A673 (cell line): ENCODE results near the gene SUSD6. TPM values are rescaled to one million over a fixed set of nuclear protein-coding genes. Genes with fewer than 3 reads are reported as not detected.

Experiments
- BruUV-seq: library from RNA; stranded (reverse); fragments of 400-500 nt; replicated peaks from 2 replicates; lab custom pipeline; 2021; lab: Mats Ljungman, UMichigan
- CTCF ChIA-PET: fragments of 300-600 bp; sonication (Branson Sonifier 250); formaldehyde crosslinking; loops from one replicate; lab custom pipeline; 2022; ENCODE audit warnings: antibody characterized with exemption; lab: Charles Lee
- POLR2A ChIA-PET: fragments of 300-600 bp; sonication (Branson Sonifier 250); formaldehyde crosslinking; loops from one replicate; lab custom pipeline; 2022; ENCODE audit warnings: antibody characterized with exemption; ENCODE audit not compliant: low non-redundant PET; lab: Charles Lee
- DNase-seq: peaks from one replicate; pipeline ENCODE4 v3.0.0-alpha.2; 2015; ENCODE audit warnings: low spot score
- H3K27ac ChIP-seq: fragments of 200-600 bp; sonication (generic); 2 replicates; pipeline ENCODE4 v1.5.1; 2016; ENCODE audit warnings: mixed run types, low read depth, mild to moderate bottlenecking, mixed read lengths, antibody characterized with exemption, low read length; ENCODE audit not compliant: poor library complexity, severe bottlenecking
- H3K27me3 ChIP-seq: fragments of 200-600 bp; sonication (generic); replicated peaks from 2 replicates; pipeline ENCODE4 v1.6.1; 2017; ENCODE audit warnings: mixed run types, low read depth, mild to moderate bottlenecking, mixed read lengths, antibody characterized with exemption, low read length; ENCODE audit not compliant: insufficient read depth, poor library complexity
- H3K36me3 ChIP-seq: fragments of 200-600 bp; sonication (generic); 2 replicates; pipeline ENCODE4 v1.6.1; 2016; ENCODE audit warnings: mixed run types, mild to moderate bottlenecking, mixed read lengths, antibody characterized with exemption, low read length; ENCODE audit not compliant: insufficient read depth, poor library complexity, severe bottlenecking
- H3K4me1 ChIP-seq: fragments of 200-600 bp; sonication (generic); 2 replicates; pipeline ENCODE4 v1.6.1; 2017; ENCODE audit warnings: mixed run types, mild to moderate bottlenecking, mixed read lengths, antibody characterized with exemption, low read length; ENCODE audit not compliant: insufficient read depth, poor library complexity, severe bottlenecking
- H3K4me3 ChIP-seq: fragments of 200-600 bp; sonication (generic); 2 replicates; pipeline ENCODE4 v1.5.1; 2016; ENCODE audit warnings: low read depth, mixed run types, mild to moderate bottlenecking, mixed read lengths, low read length; ENCODE audit not compliant: poor library complexity, severe bottlenecking
- H3K9me3 ChIP-seq: fragments of 200-600 bp; sonication (generic); 2 replicates; pipeline ENCODE4 v1.6.1; 2016; ENCODE audit warnings: mixed run types, low read depth, mild to moderate bottlenecking, mixed read lengths, antibody characterized with exemption, low read length; ENCODE audit not compliant: poor library complexity, severe bottlenecking
- EZH2 ChIP-seq: fragments of 200-600 bp; sonication (generic); IDR thresholded peaks from 2 replicates; pipeline ENCODE4 v1.6.1; 2017; ENCODE audit warnings: borderline replicate concordance, low read depth, mild to moderate bottlenecking, mixed read lengths, antibody characterized with exemption, low read length; ENCODE audit not compliant: poor library complexity, severe bottlenecking
- intact Hi-C: fragments of 100-400 bp; cut with micrococcal nuclease; formaldehyde crosslinking; loops from one replicate; pipeline ENCODE4 v1.10.0; 2022; ENCODE audit not compliant: unreplicated experiment
- total RNA-seq: library from RNA; stranded (reverse); gene quantifications from 2 replicates; pipeline ENCODE4 v1.2.3, GENCODE V29; 2021
- TF ChIP-seq, protein P1 (sequence below): fragments of 300-800, 200-600 bp; sonication (generic); conservative IDR thresholded peaks from 2 replicates; pipeline ENCODE4 v1.5.1; 2017; ENCODE audit warnings: low read depth, mild to moderate bottlenecking, antibody characterized with exemption, low read length, moderate library complexity, mixed read lengths

The SUSD6 gene
- total RNA-seq, 1 experiment from 2014 or later = 9.2 TPM

DNA sequence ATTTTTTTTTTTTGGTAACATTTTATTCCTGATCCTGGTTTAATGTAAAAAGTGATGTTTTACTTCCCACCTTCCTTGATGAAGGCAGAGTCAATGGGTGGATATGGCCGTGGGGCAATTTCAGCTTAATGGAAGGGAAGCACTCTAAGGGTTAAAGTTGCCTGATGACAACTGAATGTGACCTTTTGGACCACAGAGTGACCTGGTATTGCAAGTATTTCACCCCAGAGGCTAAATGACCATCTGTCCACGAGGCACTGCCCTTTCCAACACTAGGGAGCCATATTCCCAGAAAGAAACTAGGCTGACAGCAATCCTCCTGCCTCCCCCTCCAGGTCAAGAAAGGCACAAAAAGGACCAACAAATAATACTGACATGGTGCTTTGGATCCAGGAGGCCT lies 41.5 kb upstream of the SUSD6 start:
- intact Hi-C loops = no loop called here
- Histone ChIP-seq H3K4me1 (peaks cover 21% of the 10 kb centered on the region), H3K4me3 (no peak overlapping the region), H3K27ac (no peak overlapping the region), H3K36me3 (no peaks in the 10 kb centered on the region), H3K9me3 (no peaks in the 10 kb centered on the region), H3K27me3 (peaks cover 97% of the 10 kb centered on the region)
- CTCF ChIA-PET = no interaction called here
- BruUV-seq = no TSS peak
- no peak for TF ChIP-seq EZH2
- TF ChIP-seq, protein P1, sequence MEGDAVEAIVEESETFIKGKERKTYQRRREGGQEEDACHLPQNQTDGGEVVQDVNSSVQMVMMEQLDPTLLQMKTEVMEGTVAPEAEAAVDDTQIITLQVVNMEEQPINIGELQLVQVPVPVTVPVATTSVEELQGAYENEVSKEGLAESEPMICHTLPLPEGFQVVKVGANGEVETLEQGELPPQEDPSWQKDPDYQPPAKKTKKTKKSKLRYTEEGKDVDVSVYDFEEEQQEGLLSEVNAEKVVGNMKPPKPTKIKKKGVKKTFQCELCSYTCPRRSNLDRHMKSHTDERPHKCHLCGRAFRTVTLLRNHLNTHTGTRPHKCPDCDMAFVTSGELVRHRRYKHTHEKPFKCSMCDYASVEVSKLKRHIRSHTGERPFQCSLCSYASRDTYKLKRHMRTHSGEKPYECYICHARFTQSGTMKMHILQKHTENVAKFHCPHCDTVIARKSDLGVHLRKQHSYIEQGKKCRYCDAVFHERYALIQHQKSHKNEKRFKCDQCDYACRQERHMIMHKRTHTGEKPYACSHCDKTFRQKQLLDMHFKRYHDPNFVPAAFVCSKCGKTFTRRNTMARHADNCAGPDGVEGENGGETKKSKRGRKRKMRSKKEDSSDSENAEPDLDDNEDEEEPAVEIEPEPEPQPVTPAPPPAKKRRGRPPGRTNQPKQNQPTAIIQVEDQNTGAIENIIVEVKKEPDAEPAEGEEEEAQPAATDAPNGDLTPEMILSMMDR = no peak
- DNase-seq = no peak
- POLR2A ChIA-PET = no interaction called here

DNA sequence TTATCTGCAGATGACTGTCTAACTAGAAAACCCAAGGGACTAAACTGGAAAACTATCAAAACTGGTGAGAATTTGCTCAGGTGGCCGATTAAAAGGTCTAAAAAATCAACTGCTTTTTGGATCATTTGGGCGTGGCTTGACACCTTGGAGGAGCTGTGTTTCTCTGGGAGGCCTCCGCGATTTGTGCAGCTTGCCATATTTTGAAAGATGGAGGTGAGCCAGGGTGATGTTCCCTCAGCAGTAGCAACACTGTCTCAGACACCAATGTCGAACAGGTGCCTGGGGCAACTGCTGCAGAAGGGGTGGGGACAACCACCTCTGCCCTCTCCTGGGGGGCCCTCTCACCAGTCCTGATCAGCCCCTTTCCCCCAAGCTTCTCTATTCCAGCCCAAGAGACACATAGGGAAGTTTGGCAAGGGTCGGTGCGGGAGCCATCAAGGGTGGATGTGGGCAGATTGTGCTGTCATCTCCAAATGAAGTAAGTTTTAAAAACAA lies 40.5 kb upstream of the SUSD6 start:
- Histone ChIP-seq H3K36me3 (no peaks in the 10 kb centered on the region), H3K9me3 (no peaks in the 10 kb centered on the region), H3K27me3 (peaks cover 95% of the 10 kb centered on the region), H3K4me3 (no peak overlapping the region), H3K4me1 (peaks cover 21% of the 10 kb centered on the region), H3K27ac (no peak overlapping the region)
- ChIA-PET POLR2A (no interaction called here), CTCF (interaction anchor here (1.0 kb wide), 1 partner anchor 15 kb away, joined by 3 read pairs; no protein-coding TSS in a partner anchor)
- TF ChIP-seq, protein P1 = no peak
- no peak for TF ChIP-seq EZH2
- intact Hi-C loops = no loop called here
- DNase-seq = no peak
- BruUV-seq = no TSS peak

DNA sequence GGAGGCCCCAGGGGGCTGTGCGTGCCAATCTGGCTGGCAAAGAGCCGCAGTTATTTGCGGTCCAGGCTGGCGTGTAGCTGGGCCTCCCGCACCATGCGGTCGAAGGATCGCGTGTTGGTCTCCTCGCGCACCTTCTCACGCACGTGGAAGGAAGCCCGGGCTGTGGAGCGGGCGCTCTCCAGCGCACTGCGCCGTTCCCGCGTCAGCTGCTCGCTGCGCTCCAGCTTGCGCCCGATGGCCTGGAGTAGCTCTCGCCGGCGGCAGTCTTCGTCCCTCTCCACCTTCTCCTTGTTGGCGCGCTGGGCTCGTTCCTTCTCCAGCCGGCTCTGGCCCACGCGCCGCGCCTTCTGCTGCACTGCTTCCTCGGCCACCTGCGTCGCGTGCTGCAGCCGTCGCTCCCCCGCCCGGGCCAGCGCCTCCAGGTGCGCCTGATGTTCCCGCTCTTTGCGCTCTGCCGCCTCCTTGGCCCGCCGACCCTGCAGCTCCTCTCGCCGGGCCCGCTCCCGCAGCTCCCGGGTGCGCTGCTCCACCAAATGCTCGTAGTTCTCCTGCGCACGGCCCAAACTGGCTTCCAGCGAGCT lies 39.9 kb upstream of the SUSD6 start:
- H3K9me3 ChIP-seq = no peaks in the 10 kb centered on the region
- H3K4me1 ChIP-seq = peaks cover 21% of the 10 kb centered on the region
- peak; percentile 80 for TF ChIP-seq EZH2
- TF ChIP-seq, protein P1 = no peak
- H3K4me3 ChIP-seq = peak overlapping the region; percentile 38
- intact Hi-C loops = no loop called here
- POLR2A ChIA-PET = no interaction called here
- H3K27me3 ChIP-seq = peaks cover 95% of the 10 kb centered on the region
- no peaks in the 10 kb centered on the region for H3K36me3 ChIP-seq
- CTCF ChIA-PET = interaction anchor here (1.0 kb wide), 1 partner anchor 16 kb away, joined by 3 read pairs; no protein-coding TSS in a partner anchor
- no peak for DNase-seq
- no TSS peak for BruUV-seq
- H3K27ac ChIP-seq = no peak overlapping the region
